ENCODE results near the gene KLC1. TPM values are rescaled to one million over a fixed set of nuclear protein-coding genes. Genes with fewer than 3 reads are reported as not detected.
A peak's percentile ranks its signal among the peaks of the same experiment; 100 is the strongest.

KLC1 gene
- total and polyA plus RNA-seq, 2 of the 13 experiments (the other 11 are each of a cell fraction or from before 2014, with no cell fraction given): 53.2 to 63.5 TPM

DNA sequence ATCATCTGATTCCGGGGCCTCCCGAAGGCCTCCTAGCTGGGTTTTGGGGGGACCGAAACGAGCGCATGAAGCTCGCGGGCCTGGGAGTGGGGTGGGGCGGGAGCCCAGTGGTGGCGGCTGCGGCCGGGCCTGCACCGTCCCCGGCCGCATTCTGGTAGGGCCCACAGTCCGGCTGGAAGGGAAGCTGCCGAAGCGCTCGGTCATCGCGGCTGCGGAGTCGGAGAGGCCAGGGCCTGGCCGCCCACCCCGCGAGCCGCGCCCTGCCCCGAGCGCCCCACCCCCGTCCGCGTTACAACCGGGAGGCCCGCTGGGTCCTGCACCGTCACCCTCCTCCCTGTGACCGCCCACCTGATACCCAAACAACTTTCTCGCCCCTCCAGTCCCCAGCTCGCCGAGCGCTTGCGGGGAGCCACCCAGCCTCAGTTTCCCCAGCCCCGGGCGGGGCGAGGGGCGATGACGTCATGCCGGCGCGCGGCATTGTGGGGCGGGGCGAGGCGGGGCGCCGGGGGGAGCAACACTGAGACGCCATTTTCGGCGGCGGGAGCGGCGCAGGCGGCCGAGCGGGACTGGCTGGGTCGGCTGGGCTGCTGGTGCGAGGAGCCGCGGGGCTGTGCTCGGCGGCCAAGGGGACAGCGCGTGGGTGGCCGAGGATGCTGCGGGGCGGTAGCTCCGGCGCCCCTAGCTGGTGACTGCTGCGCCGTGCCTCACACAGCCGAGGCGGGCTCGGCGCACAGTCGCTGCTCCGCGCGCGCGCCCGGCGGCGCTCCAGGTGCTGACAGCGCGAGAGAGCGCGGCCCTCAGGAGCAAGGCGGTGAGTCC is at the start of gene KLC1 (continued):
- TF ChIP-seq ARID4A (CRISPR knock-in tag; IDR thresholded peaks at IDR 0.05; ENCODE audit: borderline replicate concordance): peak; percentile 85; the same call in 1 of the 2 replicates
- TF ChIP-seq ZNF224 (CRISPR knock-in tag; IDR thresholded peaks at IDR 0.05): 0 out of 2 replicates have a peak, but pooled peaks have one; percentile 48
- TF ChIP-seq RAD21 (CRISPR knock-in tag; IDR thresholded peaks at IDR 0.05): peak; percentile 44; the same call in 1 of the 2 replicates
- TF ChIP-seq KMT2B (CRISPR knock-in tag; IDR thresholded peaks at IDR 0.05): peak; percentile 83
- TF ChIP-seq PCBP1 (IDR thresholded peaks at IDR 0.05; ENCODE audit: borderline replicate concordance, low read depth, low read length): no peak
- TF ChIP-seq YEATS2 (CRISPR knock-in tag; IDR thresholded peaks at IDR 0.05; ENCODE audit: borderline replicate concordance): peak; percentile 8; the same call in 1 of the 2 replicates
- TF ChIP-seq ZNF547 (CRISPR knock-in tag; IDR thresholded peaks at IDR 0.05): peak; percentile 72
- TF ChIP-seq ZFP36L2 (CRISPR knock-in tag; IDR thresholded peaks at IDR 0.05): no peak
- TF ChIP-seq KDM5B (CRISPR knock-in tag; IDR thresholded peaks at IDR 0.05; ENCODE audit: borderline replicate concordance): no peak; the same call in 1 of the 2 replicates
- no peak for TF ChIP-seq SYNCRIP (IDR thresholded peaks at IDR 0.05; ENCODE audit: insufficient read depth, low read depth, low read length)
- no peak for TF ChIP-seq SMAD9 (CRISPR knock-in tag; IDR thresholded peaks at IDR 0.05)
- TF ChIP-seq ZSCAN9 (CRISPR knock-in tag; IDR thresholded peaks at IDR 0.05; ENCODE audit: borderline replicate concordance): peak; percentile 37; the same call in 1 of the 2 replicates
- no peak; the same call in 1 of the 2 replicates for TF ChIP-seq ZNF343 (CRISPR knock-in tag; IDR thresholded peaks at IDR 0.05)
- TF ChIP-seq, protein P1, sequence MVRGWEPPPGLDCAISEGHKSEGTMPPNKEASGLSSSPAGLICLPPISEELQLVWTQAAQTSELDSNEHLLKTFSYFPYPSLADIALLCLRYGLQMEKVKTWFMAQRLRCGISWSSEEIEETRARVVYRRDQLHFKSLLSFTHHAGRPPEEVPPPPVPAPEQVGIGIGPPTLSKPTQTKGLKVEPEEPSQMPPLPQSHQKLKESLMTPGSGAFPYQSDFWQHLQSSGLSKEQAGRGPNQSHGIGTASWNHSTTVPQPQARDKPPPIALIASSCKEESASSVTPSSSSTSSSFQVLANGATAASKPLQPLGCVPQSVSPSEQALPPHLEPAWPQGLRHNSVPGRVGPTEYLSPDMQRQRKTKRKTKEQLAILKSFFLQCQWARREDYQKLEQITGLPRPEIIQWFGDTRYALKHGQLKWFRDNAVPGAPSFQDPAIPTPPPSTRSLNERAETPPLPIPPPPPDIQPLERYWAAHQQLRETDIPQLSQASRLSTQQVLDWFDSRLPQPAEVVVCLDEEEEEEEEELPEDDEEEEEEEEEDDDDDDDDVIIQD (CRISPR knock-in tag; IDR thresholded peaks at IDR 0.05; ENCODE audit: low read depth): no peak
- TF ChIP-seq ZNF235 (CRISPR knock-in tag; IDR thresholded peaks at IDR 0.05; ENCODE audit: borderline replicate concordance): 0 out of 2 replicates have a peak, but pooled peaks have one; percentile 36
- TF ChIP-seq SP1 (IDR thresholded peaks at IDR 0.05): no peak
- TF ChIP-seq SP1 (CRISPR knock-in tag; IDR thresholded peaks at IDR 0.05): peak; percentile 79
- TF ChIP-seq KDM5A (IDR thresholded peaks at IDR 0.05; ENCODE audit: borderline replicate concordance, low read length): peak; percentile 55; the same call in 1 of the 2 replicates
- TF ChIP-seq SIN3B (IDR thresholded peaks at IDR 0.05; ENCODE audit: low read length): no peak
- TF ChIP-seq HMGXB3 (CRISPR knock-in tag; IDR thresholded peaks at IDR 0.05; ENCODE audit: borderline replicate concordance): no peak

All from HepG2 (cell line).